Activated T-cell treated with anti-CD3 and anti-CD28 coated beads, Interleukin-2, amount 50 U/mL, for 48 hours (primary cell): Measurements from ENCODE around the gene LYZ.

Experiments used
- DNase-seq, 2 experiments: peaks; one replicate each; pipeline ENCODE4 v3.0.0-alpha.2; 2020

Gene LYZ

DNA sequence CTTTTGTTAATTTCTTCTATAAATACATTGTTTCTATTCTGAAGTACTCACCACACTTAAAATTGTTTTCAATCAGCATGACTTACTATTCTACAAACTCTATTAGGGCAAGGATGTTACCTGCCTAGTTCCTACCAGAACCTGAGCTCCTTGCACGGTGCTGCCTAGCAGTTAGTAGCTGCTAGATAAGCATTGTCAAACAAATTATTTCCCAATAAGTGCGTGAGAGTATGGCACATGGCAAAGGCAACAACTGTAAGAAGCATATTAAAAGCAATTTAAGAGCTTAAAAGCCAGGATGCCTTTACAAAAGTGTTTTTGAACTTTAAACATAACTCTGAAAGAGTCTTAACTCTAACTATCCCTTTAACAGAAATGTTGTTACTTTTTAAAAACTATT, 8.2 kb upstream of the LYZ start:
- no peak for DNase-seq

DNA sequence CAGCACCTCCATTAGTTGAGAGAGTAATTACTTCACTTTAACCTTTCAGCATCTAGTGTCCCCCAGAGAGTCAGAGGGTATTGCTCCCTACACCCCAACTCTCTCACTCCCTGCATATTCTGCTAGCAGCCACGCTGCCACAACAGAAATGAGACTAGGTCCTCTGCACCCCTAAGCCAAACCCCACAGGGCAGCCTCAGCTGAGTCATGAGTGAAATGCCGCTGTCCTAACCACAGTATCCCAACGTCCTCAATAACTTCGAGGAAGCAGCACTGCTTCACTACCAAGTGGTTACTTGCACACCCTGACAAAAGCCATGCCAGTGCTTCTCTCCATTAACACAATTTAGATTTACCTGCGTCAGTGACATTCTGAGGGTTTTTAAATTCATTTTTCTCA, 6.9 kb upstream of the LYZ start:
- no peak for DNase-seq

DNA sequence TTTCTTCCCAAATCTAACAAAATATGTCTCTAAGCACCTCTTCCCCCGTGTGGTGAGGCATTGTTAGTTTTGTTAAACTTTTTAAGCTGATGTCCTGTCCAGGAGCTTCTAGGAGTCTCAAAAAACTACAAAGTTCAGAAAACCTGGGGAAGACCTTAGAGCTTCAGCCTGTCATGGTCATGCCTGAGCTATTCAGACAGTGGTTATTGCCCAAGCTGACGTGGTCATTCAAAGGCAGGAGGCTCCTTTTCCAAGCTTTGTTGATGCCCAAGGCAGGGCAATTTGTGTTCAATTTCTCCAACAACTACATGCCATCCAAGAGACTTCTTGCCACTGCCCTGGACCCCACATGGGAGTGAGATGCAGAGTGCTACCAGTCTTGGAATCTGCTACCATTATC, 5.8 kb upstream of the LYZ start:
- no peak for DNase-seq

DNA sequence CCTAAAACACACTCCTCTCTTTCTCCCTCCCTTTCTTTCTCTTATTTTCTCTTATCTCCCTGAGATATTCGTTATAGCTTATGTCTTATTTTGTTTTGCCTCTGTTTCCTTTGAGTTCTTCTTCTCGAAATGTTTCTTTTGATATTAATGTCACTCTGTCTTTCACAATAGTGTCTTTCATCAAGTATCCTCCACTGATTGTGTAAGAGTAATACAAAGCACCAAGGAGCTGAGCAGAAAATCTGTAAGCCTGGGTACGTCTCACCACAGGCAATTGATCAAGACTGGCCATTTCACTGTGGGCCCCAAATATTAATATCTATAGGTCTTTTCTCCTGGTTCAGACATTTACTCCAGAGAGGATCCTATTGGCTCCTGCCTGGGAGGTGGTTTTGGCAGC, 4.8 kb upstream of the LYZ start:
- DNase-seq, result no peak

DNA sequence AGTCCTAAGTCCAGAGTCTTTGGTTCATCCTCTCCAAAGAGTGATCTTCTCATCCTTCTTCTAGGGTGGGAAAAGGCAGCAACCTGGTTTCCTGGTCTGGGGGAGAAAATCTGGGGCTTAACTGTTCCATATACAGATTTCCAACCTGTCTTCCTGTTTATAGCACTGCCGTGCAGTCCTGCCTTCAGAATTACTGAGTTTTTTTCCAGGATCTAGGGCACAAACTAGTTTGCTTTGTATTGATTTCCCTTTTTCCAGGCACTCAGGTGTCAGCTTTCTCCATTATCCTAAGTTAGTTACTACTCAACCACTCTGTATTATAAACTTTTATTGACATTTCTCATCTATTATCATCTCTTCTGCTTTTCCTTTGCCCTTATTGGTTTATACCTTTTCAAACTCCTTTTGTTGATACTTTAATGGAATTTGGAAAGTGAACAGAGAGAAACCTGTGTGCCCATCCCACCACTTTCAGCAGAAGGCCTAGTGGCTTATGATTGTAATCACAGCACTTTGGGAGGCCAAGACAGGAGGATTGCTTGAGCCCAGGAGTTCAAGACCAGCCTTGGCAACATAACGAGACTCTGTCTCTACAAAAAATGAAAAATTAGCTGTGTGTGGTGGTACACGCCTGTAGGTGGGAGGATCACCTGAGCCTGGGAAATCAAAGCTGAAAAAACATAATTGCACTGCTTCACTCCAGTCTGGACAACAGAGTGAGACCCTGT, 4.1 kb upstream of the LYZ start:
- no peak for DNase-seq

DNA sequence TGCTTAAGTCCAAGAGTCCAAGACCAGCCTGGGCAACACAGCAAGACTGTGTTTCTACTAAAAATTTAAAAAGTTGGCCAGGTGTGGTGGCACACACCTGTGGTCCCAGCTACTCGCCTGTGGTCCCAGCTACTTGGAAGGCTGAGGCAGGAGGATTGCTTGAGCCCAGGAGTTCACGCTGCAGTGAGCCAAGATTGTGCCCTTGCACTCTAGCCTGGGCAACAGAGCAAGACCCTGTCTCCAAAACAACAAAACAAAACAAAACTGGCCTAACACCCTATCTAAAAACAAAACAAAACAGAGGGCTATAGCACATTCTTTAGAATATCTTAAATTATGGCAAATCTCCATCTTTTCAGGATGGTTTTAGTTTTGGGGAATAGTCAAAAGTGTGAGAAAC, 3.1 kb upstream of the LYZ start:
- DNase-seq, result no peak

DNA sequence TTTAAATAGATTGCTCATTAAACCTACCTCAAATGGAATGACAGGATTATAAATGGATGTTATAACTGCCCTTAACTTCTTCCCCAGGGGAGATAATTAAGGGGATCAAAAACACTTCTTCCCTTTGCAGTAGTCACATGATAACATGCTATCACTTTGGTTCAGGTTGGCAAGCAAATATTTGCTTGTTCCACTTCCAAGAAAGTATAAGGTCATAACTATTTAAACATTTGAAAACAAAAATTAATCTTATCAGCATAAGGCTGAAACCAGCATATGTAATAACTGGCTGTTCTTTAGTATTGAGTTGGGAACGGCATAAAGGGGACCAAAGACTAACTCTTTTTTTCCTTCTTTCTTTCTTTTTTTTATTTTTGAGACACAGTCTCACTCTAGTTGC, 2.4 kb upstream of the LYZ start:
- no peak for DNase-seq

DNA sequence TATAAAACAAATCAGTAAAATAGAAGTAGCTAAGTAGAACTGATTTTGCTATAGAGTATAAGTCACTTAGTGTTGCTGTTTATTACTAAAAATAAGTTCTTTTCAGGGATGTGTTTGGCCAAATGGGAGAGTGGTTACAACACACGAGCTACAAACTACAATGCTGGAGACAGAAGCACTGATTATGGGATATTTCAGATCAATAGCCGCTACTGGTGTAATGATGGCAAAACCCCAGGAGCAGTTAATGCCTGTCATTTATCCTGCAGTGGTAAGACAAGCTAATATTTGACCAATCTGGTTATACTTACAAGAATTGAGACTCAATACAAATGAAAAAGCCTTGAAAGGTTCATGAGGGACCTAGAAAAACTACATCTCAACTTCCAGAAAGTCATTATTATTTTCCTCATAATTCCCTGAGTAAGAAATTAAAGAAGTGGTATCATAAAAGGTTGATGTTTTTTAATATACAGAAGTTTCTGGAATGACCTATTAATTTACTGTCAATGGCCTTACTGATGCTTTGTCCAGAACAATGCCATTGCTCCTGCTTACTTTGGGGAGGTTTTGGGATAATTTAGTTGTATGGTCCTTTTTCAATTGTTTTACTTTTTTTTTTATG, 1.9 kb downstream of the LYZ start:
- DNase-seq, result no peak

DNA sequence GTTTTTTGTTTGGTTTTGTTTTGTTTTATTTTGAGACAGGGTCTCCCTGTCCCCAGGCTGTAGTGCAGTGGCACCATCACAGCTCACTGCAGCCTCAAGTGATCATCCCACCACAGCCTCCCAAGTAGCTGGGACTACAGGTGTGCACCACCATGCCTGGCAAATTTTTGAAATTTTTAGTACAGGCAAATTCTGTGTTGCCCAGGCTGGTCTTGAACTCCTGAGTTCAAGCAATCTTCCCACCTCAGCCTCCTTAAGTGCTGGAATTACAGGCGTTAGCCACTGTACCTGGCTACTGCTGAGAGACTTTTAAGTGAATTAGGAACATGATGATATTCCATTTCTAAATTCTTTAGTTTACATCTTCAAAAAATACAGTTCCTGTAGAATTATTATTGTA, 2.6 kb downstream of the LYZ start:
- no peak for DNase-seq

DNA sequence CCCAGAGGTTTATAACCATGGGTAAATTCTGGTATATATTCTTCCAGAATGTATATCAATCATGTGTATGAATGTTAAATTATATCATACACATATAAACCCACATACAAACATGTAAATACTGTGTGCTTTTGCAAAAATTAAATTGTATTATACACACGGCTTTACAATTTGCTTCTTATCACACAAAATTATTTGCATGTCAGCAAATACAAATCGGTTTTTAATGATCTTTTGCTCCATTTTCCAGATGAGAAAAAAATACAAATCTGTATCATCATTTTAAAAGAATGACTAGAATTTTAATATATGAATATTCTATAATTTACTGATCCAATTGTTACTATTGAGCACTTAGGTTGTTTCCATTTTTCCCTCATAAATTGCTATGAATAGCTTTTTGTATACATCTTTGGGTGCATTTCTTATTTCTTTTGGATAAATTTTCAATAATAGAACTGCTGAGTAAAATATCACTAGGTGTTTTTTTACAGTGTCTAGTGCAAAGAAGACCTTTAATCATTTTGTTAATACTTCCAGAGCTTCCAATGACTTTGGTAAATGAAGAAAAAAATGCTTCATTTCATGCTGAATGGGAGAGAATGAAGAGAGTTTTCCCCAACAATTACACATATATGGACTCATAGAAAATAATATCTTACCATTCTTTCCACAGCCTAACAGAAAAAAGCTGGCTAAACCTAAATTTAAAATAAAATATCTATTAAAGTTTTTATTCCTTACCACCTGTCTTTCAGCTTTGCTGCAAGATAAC, 3.5 kb downstream of the LYZ start:
- DNase-seq, result no peak

DNA sequence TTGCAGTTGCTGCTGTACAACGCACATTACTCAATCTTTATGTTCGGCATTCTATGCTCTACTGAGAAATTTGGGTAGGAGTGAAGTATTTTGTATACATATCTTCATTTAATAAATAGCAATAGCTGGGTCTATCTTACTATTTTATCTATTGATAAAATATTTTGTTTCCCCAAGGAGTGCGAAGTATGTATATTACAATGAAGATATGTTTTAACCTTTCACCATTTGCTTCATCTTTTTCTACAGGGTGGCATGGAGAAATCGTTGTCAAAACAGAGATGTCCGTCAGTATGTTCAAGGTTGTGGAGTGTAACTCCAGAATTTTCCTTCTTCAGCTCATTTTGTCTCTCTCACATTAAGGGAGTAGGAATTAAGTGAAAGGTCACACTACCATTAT, 4.7 kb downstream of the LYZ start:
- no peak for DNase-seq

DNA sequence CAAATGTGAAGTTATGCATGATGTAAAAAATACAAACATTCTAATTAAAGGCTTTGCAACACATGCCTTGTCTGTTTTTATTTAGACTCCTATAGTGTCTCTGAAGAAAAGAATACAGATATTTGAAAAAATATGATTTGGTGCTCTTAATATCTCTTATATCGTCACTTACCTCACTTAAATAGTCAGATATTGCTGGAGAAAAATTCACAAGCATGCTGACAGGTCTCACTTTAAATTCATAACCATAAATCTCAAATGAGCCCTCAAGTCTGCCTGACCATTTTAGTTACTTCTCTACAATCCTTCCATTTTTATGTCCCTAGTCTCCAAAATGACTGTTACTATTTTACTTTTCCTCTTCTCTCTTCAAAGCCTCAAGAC, 6.0 kb downstream of the LYZ start:
- DNase-seq, result no peak

DNA sequence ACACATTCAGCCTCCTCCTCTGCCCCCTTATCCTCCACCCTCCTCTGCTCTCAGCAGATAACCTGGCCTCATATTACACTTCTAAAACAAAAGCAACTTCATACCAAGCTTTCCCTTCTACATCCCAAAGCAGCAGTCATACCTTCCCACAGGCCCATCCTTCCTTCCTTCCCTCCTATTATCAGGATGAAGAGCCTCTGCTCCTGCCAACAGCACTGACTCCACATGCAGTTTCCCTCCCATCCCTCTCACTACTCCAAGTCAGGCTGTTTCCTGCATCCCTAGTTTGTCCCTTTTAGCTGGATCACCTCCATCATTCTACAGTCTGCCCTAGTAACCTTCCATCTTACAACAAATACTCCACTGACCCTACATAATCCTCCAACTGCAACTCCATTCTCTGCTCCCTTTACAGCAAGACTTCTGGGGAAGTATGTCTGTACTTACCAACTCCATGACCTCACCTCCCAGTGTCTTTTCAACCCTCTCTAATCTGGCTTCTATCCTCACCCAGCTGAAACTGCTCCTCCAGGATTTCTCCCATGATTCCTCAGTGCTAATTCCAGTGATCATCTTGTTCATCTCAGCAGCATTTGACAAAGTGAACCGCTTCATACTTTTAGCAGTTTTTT, 6.5 kb downstream of the LYZ start:
- DNase-seq, result no peak

DNA sequence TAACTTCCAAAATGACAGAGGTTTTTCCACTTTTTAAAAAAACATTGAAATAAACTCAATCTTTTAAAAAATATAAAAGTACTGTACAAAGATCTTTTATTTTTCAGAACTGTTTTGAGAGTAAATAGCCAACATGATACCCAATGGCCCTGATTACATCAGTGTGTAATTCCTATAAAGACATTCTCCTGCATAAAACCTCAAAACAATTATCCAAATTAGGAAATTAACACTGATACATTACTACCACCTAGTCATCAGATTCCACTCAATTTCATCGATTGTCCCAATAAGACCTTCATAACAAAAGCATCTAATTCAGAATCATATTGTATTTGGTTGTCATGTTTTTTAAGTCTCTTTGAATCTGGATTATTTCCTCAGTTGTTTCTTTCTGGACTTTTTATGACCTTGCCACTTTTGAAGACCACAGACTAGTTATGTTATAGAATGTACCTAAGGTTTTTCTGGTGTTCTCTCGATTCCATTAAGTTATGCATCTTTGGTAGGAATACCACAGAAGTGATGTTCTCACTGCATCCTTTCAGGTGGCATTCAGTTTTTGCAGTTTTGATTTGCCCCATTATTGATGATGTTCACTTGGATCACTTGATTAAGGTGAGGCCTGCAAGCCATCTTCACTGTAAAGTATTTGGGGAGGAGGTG, 7.3 kb downstream of the LYZ start:
- no peak for DNase-seq

DNA sequence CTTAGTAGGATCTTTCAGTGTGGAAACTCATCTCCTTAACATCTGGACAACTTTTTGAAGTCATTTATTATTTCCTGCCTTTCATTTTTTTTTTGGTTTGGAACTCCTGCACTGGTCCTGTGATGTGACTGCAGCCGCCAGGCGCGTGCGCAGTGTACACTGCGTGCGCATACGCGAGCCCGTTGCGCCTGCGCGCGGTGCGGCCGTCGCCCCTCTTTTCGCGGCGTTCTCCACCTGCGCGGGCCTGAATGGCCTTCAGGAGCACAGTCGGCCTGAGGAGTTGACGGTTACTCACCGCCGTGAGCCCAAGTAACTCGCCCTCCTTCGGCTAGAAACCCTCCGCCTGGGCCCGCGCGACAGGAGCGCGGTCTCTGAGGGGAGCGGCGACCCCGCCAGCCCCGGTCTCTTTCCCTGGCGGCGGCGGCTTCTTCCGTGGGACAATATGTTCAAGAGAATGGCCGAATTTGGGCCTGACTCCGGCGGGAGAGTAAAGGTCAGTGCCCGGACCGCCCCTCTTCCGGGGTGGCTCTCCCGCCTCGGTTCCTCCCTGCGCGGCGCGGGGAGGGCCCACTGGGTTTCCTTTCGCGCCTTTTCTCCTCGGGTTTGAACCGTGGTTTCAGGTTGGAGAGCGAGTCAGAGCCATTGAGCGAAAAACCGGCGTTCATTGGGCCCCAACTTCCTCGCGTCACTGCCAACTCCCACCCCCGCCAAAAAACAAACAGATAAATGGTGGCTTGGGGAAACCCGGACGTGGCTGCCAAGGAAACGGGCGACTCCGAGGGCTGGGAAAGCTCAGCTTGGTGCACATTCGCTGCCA, 11.6 kb downstream of the LYZ start, which contains the start of gene YEATS4:
YEATS4 (plus strand) TSS at position 213 of the 817 bp plus-strand sequence; CDS start at position 443, 230 bp downstream.
- peak; percentile 90 for DNase-seq

DNA sequence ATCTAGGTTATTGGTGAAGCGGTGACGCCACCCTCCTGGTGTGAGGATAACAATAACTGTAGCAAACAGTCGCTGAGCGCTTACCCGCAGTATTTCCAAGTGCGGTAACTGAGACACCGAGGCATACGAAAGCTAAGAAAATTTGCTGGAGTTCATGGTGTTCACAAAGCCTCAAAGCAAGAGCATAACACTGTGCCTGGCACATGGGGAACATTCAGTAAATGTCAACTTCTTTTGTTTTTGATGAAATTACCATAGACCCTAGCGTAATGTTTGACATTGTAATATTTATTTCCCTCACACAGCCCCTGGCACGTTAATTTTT, 12.1 kb downstream of the LYZ start:
- no peak for DNase-seq

DNA sequence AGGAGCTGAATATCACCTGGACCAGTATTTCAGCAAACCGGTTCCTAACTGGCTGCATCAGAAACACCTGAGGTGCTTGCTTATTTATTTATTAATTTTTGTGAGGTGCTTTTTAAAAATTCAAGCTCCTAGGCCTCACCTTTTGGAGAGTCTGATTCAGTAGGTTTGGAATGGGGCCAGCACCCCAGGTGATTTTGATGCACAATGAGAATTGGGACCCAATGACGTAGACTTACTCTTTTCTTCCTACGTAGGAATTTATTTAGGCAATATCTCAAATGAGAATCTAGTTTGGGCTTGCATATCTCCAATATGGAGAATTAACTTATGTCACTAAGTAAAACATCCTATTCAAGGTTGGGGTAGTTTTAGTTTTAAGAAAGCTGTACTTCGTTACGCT, 18.6 kb downstream of the LYZ start:
- DNase-seq, result no peak

DNA sequence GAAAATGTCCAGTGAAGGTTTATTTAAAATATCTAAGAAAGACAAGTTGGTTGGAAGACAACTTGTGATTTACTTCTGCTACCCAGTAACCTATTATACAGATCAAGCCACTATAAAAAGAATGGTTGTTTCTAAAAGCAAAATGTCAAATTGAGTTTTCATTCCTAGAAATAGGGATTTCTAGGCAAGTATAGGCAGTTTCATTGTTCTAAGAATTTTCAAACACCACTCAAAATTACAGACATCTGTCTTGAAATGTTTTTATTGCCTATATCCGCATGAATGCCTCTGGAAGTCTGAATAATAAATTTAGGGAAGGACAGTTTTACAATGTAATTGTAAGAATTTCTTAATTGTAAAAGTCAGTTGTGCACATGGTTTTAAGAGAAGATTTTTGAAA, 20.0 kb downstream of the LYZ start:
- no peak for DNase-seq

DNA sequence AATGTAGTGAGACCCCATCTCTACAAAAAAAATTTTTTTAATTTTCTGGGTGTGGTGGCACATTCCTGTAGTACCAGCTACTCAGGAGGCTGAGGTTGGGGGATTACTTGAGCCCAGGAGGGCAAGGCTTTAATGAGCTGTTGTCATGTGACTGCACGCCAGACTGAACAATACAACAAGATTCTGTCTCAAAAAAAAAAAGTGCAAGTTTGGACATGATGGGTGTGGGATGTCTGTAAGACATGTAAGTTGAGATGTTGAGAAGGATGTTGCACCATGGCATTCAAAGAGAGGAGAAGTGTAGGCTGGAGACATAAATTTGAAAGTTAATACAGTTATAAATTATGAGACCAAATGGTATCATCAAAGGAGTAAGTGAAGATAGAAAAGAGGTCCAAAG, 34.9 kb downstream of the LYZ start:
- DNase-seq, result no peak

DNA sequence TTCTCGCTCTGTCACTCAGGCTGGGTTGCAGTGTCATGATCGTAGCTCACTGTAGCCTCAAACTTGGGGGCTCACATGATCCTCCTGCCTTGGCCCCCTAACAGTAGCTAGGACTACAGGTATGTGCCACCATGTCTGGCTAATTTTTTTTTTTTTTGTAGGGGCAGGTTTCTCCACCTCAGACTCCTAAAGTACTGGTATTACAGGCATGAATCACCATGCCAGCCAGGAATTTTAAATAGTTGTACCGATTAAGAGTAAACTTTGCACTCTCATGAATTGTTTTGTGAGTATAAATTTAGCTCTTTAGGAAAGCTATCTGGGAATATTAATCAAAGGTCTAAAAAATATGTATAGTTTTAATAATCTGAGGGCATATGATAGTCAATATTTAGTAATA, 36.9 kb downstream of the LYZ start:
- DNase-seq, result no peak

DNA sequence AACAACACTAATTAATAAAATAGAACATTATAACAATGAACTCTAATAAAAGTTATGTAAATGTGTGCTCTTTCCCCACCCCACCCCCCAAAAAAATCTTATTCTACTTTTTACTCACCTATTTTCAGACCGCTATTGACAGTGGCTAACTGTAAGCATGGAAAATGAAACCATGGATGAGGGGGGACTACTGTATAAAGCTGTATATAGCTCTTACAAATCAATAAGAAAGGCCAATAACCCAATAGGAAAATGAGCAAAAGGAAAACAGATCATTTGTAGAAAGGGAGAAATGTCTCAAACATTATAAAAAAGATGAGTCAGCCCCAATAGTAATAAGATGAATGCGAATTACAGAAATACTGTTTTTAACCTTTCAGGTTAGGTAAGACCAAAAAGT, 38.7 kb downstream of the LYZ start:
- no peak for DNase-seq

DNA sequence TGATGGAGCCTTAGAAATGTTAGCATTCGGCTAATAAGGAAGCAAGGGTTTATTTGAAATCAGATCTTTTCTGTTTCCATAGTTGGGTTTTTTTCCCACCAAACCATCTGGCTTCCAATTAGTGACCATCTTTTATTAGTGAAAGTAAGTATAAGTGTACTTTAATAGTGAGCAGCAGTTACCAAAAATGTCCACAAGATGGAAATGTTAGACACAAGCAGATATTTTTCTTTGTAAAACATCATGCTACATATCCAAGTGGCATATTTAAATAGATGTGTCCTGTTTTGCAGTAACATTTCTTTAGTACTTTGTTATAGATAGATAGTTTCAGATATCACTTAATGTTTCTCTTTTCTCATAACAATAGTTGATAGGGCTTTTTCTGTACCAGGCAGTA, 40.2 kb downstream of the LYZ start:
- no peak for DNase-seq
